Kidney tubule cell (primary cell): Measurements from ENCODE around the gene HHIPL1.
"Not testable (repeated sequence)": the region's sequence is repeated elsewhere in the genome, so short reads cannot be mapped to it uniquely, and the experiment has no call there.

ENCODE experiments used
- DNase-seq: peaks from one replicate; pipeline ENCODE4 v3.0.0-alpha.2; 2018; ENCODE audit warnings: low spot score

HHIPL1 gene

GRCh38 chr14:99660006-99660566 is 15.2 kb downstream of the HHIPL1 start:
- no peak for DNase-seq

- DNase-seq, result no peak
These were observed 15.9 kb downstream of the HHIPL1 start for GRCh38 chr14:99660794-99661193.

- not testable (repeated sequence) for DNase-seq
These were observed 16.3 kb downstream of the HHIPL1 start for GRCh38 chr14:99661206-99661605.

DNA sequence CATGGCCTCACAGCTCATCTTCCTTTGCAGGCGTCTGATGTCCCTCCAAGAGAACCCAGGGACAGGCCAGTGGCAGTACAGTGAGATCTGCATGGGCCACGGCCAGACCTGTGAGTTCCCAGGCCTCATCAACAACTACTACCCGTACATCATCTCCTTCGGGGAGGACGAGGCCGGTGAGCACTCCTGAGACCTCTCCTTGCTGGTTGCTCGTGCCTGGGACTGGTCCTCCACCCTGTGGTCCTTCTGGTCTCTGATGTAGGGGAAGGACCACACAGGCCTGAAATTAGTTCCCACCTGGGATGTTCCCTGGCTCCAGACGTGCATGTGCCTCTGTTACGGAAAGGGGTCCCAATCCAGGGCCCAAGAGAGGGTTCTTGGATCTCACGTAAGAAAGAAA is 17.9 kb downstream of the HHIPL1 start:
- no peak for DNase-seq

DNA sequence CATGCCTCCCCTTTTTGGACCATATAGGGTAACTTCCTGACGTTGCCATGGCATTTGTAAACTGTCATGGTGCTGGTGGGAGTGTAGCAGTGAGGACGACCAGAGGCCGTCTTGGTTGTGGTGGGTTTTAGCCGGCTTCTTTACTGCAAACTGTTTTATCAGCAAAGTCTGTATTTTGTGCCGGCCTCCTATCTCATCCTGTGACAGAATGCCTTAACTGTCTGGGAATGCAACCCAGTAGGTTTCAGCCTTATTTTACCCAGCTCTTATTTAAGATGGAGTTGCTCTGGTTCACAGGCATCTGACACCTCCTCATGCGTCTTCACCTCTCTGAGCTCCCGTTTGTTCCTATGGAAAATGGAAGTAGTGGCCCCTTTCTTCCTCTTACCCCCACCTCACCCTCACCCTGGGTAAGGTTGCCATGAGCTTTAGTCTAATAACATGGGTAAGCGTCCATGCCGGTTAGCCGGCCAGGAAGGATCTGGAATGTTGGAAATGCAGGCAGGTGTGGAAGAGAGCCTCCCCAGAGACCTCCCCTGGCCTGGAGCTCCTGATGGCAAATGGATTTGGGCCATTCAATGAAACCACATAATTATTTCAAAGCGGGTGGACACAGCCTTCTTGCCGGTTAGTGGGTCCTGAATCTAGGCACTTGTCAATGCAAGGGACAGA is 18.6 kb downstream of the HHIPL1 start:
- DNase-seq, result no peak

GRCh38 chr14:99664058-99664936 is 19.4 kb downstream of the HHIPL1 start:
- DNase-seq, result no peak

DNA sequence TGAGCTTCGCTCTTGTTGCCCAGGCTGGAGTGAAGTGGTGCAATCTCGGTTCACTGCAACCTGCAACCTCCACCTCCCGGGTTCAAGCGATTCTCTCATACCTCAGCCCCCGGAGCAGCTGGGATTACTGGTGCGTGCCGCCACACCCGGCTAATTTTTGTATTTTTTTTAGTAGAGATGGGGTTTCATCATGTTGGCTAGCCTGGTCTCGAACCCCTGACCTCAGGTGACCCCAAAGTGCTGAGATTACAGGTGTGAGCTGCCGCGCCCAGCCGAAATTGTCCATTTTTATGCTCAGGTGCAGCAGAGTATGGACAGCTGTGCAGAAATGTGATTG is 20.0 kb downstream of the HHIPL1 start:
- no peak for DNase-seq

- DNase-seq, result no peak
These were observed 21.6 kb downstream of the HHIPL1 start for GRCh38 chr14:99666533-99666932.

DNA sequence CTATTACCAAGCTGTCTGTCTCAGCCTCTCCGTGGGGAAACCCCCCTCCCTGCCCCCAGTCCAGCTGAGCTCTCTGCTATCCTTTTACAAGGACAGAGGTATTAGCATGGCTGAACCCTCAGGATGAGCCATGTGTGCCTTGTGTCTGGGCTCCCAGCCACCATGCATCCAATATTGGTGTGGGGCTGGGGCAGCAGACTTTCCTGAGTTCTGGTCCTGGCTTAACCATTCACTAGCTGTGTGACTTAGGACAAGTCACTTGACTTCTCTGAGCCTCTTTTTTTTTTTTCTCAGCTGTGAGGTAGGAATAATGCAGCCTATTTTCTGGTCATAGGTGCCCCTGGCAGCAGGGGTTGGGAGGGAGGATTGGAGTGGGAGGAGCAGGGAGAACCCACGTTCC is 22.1 kb downstream of the HHIPL1 start:
- no peak for DNase-seq

DNA sequence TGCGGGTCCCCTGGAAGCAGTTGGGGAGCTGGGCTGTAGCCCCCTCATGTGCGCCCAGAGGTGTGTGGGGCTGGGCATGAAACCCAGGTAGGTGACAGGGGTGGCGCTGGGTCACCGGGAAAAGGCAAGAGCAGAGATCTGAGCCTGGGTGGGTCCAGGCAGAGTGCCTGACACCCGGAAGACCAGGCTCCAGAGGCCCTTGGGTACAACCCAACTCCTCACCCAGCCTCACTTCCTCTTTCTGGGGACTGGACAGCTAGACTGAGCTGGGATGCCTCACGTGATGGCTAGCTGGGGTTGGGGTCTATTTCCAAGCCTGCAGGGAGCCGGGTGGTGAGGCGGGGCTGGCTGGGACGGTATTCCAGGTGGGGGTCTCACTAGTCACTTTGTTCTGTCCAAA is 22.9 kb downstream of the HHIPL1 start:
- DNase-seq, result no peak

DNA sequence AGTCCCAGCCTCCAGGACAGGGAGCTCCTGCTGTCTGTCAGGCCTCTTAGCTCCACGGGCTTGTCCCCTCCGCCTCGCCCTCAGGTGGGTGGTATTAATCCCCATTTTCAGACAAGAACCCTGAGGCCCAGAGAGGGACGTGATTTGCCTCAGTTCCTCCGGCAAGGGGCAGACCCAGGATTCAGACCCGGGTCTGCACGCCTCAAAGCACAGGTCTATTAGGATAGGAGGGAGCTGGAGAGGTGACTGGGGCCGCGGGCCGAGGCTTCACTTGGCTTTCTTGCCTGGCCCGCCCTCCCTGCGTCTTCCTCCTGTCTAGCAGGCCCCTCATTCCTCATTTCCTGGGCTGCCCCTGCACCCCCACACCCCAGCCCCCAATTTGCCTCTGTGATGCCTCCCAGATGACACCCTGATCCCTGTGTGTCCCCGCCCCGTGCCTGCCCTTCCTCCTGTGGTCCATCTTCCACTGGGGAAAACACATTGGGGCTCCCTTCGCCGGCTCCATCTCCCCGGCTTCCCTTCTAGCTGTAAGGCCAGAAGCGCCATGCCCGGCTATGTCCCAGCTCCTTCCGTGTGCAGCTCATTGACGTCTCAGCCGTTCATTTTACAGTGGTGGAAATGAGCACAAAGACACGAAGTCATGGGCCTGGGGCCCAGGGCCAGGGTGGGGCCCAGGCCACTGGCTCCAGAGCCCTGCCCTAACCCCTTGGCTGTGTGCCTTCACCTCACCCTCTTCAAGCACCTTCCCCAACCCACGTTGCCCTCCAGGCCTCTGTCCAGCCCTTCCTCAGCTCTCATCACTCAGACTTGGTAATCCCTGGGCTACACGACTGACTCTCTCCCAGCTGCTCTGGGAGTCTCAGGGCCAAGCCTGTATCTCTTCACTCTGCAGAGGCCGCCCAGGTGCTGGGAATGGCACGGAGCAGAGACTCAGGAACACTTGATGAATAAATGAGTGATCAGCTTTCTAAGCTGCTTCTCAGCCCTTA is 23.7 kb downstream of the HHIPL1 start:
- DNase-seq, result no peak

- no peak for DNase-seq
These were observed 25.7 kb downstream of the HHIPL1 start for GRCh38 chr14:99670361-99671234.

GRCh38 chr14:99671235-99672224 is 26.6 kb downstream of the HHIPL1 start:
- DNase-seq, result no peak

DNA sequence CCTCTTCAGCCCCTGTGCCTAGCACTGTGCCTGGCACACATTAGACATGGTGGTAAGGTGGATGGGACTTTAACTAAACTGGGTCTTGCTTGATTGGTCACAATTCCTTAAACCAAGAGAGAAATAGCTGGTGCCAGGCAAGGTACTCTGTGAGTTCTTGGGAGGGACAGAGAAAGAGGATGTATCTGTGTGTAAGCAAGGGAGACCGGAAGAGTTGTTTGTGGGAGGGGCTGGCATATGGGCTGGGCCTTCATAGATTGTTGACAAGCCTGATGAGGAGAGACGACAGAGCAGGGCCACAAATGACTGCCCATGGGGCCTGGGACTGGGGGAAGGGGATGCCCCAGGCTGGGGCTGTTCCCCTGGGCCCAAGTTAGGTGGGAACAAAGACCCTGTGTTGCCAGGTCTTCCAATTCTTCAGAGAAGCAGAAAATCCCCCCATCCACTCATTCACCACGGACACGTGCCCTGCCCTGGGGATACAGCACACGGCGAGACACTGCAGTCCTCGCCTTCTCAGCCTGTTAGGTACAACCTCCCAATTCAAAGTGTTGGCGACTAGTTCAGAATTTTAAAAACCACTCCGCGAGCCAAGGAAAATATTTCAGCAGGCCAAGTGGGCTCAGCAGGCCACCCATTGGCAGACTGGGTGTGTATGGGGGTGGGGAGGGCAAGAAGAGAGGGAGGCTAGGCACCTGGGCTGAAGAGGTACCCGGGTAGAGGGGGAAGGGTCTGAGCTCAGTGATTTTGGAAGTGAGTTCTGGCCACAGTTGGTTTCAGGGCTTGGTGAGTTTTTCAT is 27.8 kb downstream of the HHIPL1 start:
- no peak for DNase-seq

DNA sequence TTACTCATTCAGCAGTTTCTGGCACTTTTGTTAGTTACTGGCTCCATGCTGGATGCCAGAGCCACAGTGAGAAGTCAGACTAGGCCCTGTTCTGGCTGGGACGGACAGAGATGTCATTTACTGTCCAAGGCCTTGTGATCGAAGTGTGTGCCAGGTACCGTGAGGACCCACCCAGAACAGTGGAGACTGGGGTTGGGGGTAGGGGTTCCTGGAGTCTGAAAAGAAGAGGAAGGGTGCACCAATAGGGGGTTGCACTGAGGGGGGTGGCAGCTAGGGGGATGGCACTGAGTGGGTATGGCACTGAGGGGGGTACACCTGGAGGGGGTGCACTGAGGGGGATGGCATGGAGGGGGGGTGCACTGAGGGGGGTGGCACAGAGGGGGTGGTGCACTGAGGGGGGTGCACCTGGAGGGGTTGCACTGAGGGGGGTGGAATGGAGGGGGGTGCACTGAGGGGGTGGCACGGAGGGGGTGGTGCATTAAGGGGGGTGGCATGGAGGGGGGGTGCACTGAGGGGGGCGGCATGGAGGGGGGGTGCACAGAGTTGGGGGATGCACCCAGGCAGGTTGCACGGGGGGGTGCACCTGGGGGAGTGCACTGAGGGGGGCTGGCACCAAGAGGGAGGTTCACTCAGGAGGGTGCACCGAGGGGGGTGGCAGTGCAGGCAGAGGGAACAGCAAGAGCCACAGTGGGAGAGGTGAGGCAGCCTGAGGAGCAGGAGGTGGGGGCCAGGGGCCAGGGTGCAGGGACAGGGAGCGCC is 28.6 kb downstream of the HHIPL1 start:
- DNase-seq, result no peak

GRCh38 chr14:99674064-99674650 is 29.2 kb downstream of the HHIPL1 start:
- DNase-seq, result no peak

- DNase-seq, result no peak
These were observed 29.9 kb downstream of the HHIPL1 start for GRCh38 chr14:99674776-99675381.
